Endothelial cell (in vitro differentiated cells): ENCODE data around the gene NELFCD. TPM values are rescaled to one million over a fixed set of nuclear protein-coding genes. Genes with fewer than 3 reads are reported as not detected.
"Not testable (repeated sequence)": the region's sequence is repeated elsewhere in the genome, so short reads cannot be mapped to it uniquely, and the experiment has no call there.

Source experiments
- DNase-seq: peaks from one replicate; pipeline ENCODE4 v3.0.0; 2021; ENCODE audit warnings: low spot score
- H3K27ac Mint-ChIP-seq: one replicate; pipeline ENCODE4 v1.8.0; 2021; ENCODE audit warnings: mixed read lengths, inconsistent platforms; ENCODE audit not compliant: unreplicated experiment
- H3K27me3 Mint-ChIP-seq: one replicate; pipeline ENCODE4 v1.8.0; 2021; ENCODE audit warnings: mild to moderate bottlenecking, moderate library complexity, mixed read lengths, inconsistent platforms; ENCODE audit not compliant: unreplicated experiment
- H3K36me3 Mint-ChIP-seq: one replicate; pipeline ENCODE4 v1.8.0; 2021; ENCODE audit warnings: mild to moderate bottlenecking, low read depth, mixed read lengths, inconsistent platforms; ENCODE audit not compliant: unreplicated experiment
- H3K4me1 Mint-ChIP-seq: one replicate; pipeline ENCODE4 v1.8.0; 2021; ENCODE audit warnings: mild to moderate bottlenecking, mixed read lengths, inconsistent platforms; ENCODE audit not compliant: unreplicated experiment
- H3K4me3 Mint-ChIP-seq: one replicate; pipeline ENCODE4 v1.8.0; 2021; ENCODE audit warnings: mild to moderate bottlenecking, mixed read lengths, inconsistent platforms; ENCODE audit not compliant: unreplicated experiment
- H3K9me3 Mint-ChIP-seq: one replicate; pipeline ENCODE4 v1.8.0; 2021; ENCODE audit warnings: mixed read lengths, inconsistent platforms; ENCODE audit not compliant: unreplicated experiment
- CTCF ChIP-seq: fragments of 200-600 bp; sonication (generic); IDR thresholded peaks from one replicate; pipeline ENCODE4 v1.5.0; 2021; ENCODE audit warnings: antibody characterized with exemption; ENCODE audit not compliant: unreplicated experiment
- total RNA-seq: library from RNA; stranded (reverse); fragmentation: NEBNext Ultra II Directional; extraction: Animal tissue kit (Norgen Biotek cat#: 25700); gene quantifications from one replicate; pipeline ENCODE4 v1.2.1, GENCODE V29; 2021; ENCODE audit not compliant: unreplicated experiment

Gene NELFCD
- total RNA-seq, 1 donor from 2014 or later: 68.7 TPM

GRCh38 chr20:58941471-58941870 lies 39.6 kb upstream of the NELFCD start:
- H3K4me3 Mint-ChIP-seq: no peak overlapping the region

GRCh38 chr20:58942549-58942948 lies 38.5 kb upstream of the NELFCD start:
- H3K27ac Mint-ChIP-seq: no peak overlapping the region
- no peaks in the 10 kb centered on the region for H3K36me3 Mint-ChIP-seq
- no peaks in the 10 kb centered on the region for H3K9me3 Mint-ChIP-seq
- H3K4me1 Mint-ChIP-seq: peaks cover 29% of the 10 kb centered on the region
- no peak for DNase-seq
- H3K4me3 Mint-ChIP-seq: no peak overlapping the region
- TF ChIP-seq CTCF: no peak
- H3K27me3 Mint-ChIP-seq: no peaks in the 10 kb centered on the region

More at GRCh38 chr20:58941471-58941870, 39.6 kb upstream of the NELFCD start:
- Mint-ChIP-seq H3K4me1 (peaks cover 30% of the 10 kb centered on the region), H3K27me3 (no peaks in the 10 kb centered on the region), H3K27ac (no peak overlapping the region), H3K36me3 (no peaks in the 10 kb centered on the region), H3K9me3 (no peaks in the 10 kb centered on the region)
- DNase-seq: no peak
- TF ChIP-seq CTCF: no peak

- Mint-ChIP-seq H3K27me3 (no peaks in the 10 kb centered on the region), H3K9me3 (no peaks in the 10 kb centered on the region), H3K4me1 (peaks cover 9% of the 10 kb centered on the region), H3K27ac (no peak overlapping the region), H3K36me3 (no peaks in the 10 kb centered on the region), H3K4me3 (no peak overlapping the region)
- no peak for TF ChIP-seq CTCF
- no peak for DNase-seq
Observed at GRCh38 chr20:58944610-58945009, 36.4 kb upstream of the NELFCD start.

- H3K9me3 Mint-ChIP-seq: no peaks in the 10 kb centered on the region
- H3K27me3 Mint-ChIP-seq: no peaks in the 10 kb centered on the region
- peaks cover 5% of the 10 kb centered on the region for H3K4me1 Mint-ChIP-seq
- DNase-seq: no peak
- H3K36me3 Mint-ChIP-seq: no peaks in the 10 kb centered on the region
- no peak overlapping the region for H3K27ac Mint-ChIP-seq
- no peak for TF ChIP-seq CTCF
- no peak overlapping the region for H3K4me3 Mint-ChIP-seq
Observed at GRCh38 chr20:58945965-58946631, 35.0 kb upstream of the NELFCD start.

GRCh38 chr20:58947797-58948388 lies 33.2 kb upstream of the NELFCD start:
- H3K4me1 Mint-ChIP-seq, H3K27ac Mint-ChIP-seq, DNase-seq, H3K27me3 Mint-ChIP-seq, H3K36me3 Mint-ChIP-seq, H3K9me3 Mint-ChIP-seq, H3K4me3 Mint-ChIP-seq: not testable (repeated sequence)
